GM21360 (cell line): ENCODE measurements around the gene PGM3.
A peak's percentile ranks its signal among the peaks of the same experiment; 100 is the strongest.
"Not testable (repeated sequence)": the region's sequence is repeated elsewhere in the genome, so short reads cannot be mapped to it uniquely, and the experiment has no call there.

Experiments used
- ATAC-seq: cut with Tn5 transposase; IDR thresholded peaks from one replicate; pipeline ENCODE4 v1.9.1; 2021; ENCODE audit warnings: mild to moderate bottlenecking, moderate library complexity; ENCODE audit not compliant: unreplicated experiment

The PGM3 gene

GRCh38 chr6:83192871-83193746 lies at the start of gene PGM3, which contains the start of gene RWDD2A:
PGM3 (minus strand) TSS chr6:83193265; CDS start chr6:83191012, 2,253 bp downstream.
RWDD2A (plus strand) TSS chr6:83193357; CDS start chr6:83194452, 1,095 bp downstream.
- ATAC-seq = peak; percentile 99

GRCh38 chr6:83231146-83231545 lies 38.1 kb upstream of the PGM3 start:
- no peak for ATAC-seq

- ATAC-seq = no peak
Observed at GRCh38 chr6:83226517-83226916, 33.5 kb upstream of the PGM3 start.

- ATAC-seq = no peak
Observed at GRCh38 chr6:83221889-83222479, 28.9 kb upstream of the PGM3 start.

- ATAC-seq = no peak
Observed at GRCh38 chr6:83221276-83221675, 28.2 kb upstream of the PGM3 start.

GRCh38 chr6:83220121-83220520 lies 27.1 kb upstream of the PGM3 start:
- no peak for ATAC-seq

GRCh38 chr6:83218646-83219045 lies 25.6 kb upstream of the PGM3 start:
- ATAC-seq = no peak

GRCh38 chr6:83216806-83217205 lies 23.7 kb upstream of the PGM3 start:
- no peak for ATAC-seq

- ATAC-seq = peak; percentile 100
Observed at GRCh38 chr6:83215131-83216047, 22.3 kb upstream of the PGM3 start.

- no peak for ATAC-seq
Observed at GRCh38 chr6:83202031-83202430, 9.0 kb upstream of the PGM3 start.

GRCh38 chr6:83199863-83200225 lies 6.8 kb upstream of the PGM3 start:
- peak; percentile 9 for ATAC-seq

- ATAC-seq = peak; percentile 67
Observed at GRCh38 chr6:83199173-83199862, 6.3 kb upstream of the PGM3 start.

GRCh38 chr6:83198486-83199172 lies 5.6 kb upstream of the PGM3 start:
- ATAC-seq = no peak

- ATAC-seq = peak; percentile 13
Observed at GRCh38 chr6:83193747-83194566, 892 bp upstream of the PGM3 start.

- no peak for ATAC-seq
Observed at GRCh38 chr6:83192456-83192855, 609 bp downstream of the PGM3 start.

- not testable (repeated sequence) for ATAC-seq
Observed at GRCh38 chr6:83191974-83192373, 1.1 kb downstream of the PGM3 start.

- ATAC-seq = no peak
Observed at GRCh38 chr6:83190626-83191025, 2.4 kb downstream of the PGM3 start.

- ATAC-seq = no peak
Observed at GRCh38 chr6:83188501-83188900, 4.6 kb downstream of the PGM3 start.

GRCh38 chr6:83185096-83185495 lies 8.0 kb downstream of the PGM3 start:
- ATAC-seq = no peak
